ENCODE results near the gene EPG5.

DNA sequence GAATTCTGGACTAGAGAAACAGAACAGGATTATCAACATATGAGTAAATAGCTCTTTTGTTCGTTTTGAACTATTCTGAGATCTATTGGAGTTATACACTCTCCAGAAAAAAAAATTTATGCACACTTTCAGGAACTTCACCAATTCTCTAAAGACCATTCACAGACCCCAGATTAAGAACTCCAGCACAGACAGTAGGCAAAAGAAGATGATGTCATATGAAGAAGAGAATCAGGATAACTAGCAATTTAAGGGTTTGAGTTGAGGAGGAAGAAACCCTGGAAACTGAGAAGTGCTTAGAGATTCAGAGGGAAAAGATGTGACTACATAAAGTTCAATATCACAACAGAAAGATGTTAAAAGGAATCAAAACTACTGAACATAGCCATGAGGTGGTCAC is 71.8 kb downstream of the EPG5 start:
- TF ChIP-seq, protein P1, sequence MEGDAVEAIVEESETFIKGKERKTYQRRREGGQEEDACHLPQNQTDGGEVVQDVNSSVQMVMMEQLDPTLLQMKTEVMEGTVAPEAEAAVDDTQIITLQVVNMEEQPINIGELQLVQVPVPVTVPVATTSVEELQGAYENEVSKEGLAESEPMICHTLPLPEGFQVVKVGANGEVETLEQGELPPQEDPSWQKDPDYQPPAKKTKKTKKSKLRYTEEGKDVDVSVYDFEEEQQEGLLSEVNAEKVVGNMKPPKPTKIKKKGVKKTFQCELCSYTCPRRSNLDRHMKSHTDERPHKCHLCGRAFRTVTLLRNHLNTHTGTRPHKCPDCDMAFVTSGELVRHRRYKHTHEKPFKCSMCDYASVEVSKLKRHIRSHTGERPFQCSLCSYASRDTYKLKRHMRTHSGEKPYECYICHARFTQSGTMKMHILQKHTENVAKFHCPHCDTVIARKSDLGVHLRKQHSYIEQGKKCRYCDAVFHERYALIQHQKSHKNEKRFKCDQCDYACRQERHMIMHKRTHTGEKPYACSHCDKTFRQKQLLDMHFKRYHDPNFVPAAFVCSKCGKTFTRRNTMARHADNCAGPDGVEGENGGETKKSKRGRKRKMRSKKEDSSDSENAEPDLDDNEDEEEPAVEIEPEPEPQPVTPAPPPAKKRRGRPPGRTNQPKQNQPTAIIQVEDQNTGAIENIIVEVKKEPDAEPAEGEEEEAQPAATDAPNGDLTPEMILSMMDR (IDR thresholded peaks at IDR 0.05 in 4 of 5, conservative IDR thresholded peaks at IDR 0.05 in 1 of 5): no peak
- TF ChIP-seq POLR2A (IDR thresholded peaks at IDR 0.05): no peak
